Measurements from ENCODE around the gene CBLN3. TPM values are rescaled to one million over a fixed set of nuclear protein-coding genes. Genes with fewer than 3 reads are reported as not detected.

CBLN3 gene
- total and polyA plus RNA-seq, 9 of the 15 experiments (the other 6 are each of a cell fraction or from before 2014, with no cell fraction given), result 0.05 to 0.59 (median 0.26) TPM; not detected in 1

GRCh38 chr14:24425704-24426103 is 3.8 kb downstream of the CBLN3 start:
- H2AFZ ChIP-seq (ENCODE audit: low read depth, low read length), result peak overlapping the region; percentile 82
- FAIRE-seq, result peak; percentile 80
- TF ChIP-seq TCF3 (CRISPR knock-in tag; IDR thresholded peaks at IDR 0.05) (peak; percentile 20; the same call in 1 of the 2 replicates), RBFOX2 (IDR thresholded peaks at IDR 0.05; ENCODE audit: low read depth, low read length) (no peak), CEBPB (tag; IDR thresholded peaks at IDR 0.05) (peak; percentile 34; the same call in 1 of the 2 replicates), GTF2F1 (IDR thresholded peaks at IDR 0.05; ENCODE audit: low read depth, low read length) (0 out of 2 replicates have a peak, but pooled peaks have one; percentile 43), SOX6 (IDR thresholded peaks at IDR 0.05) (peak; percentile 70), NFIC (IDR thresholded peaks at IDR 0.05) (peak; percentile 100), SMARCA4 (IDR thresholded peaks at IDR 0.05) (peak; percentile 69), CBX2 (IDR thresholded peaks at IDR 0.05; ENCODE audit: insufficient read depth, low read length, poor library complexity, severe bottlenecking) (no peak), TRIM24 (IDR thresholded peaks at IDR 0.05) (peak in 1 of 2 experiments; percentile 65; a peak in 2 of 4 replicates), CBFA2T3 (IDR thresholded peaks at IDR 0.05) (peak; percentile 40; the same call in 1 of the 2 replicates), STAG1 (CRISPR knock-in tag; IDR thresholded peaks at IDR 0.05; ENCODE audit: borderline replicate concordance) (no peak), NCOR1 (IDR thresholded peaks at IDR 0.05) (peak; percentile 27; the same call in 1 of the 2 replicates), GATAD2B (IDR thresholded peaks at IDR 0.05; ENCODE audit: borderline replicate concordance) (0 out of 2 replicates have a peak, but pooled peaks have one; percentile 58), DPF2 (IDR thresholded peaks at IDR 0.05) (peak; percentile 59; the same call in 1 of the 2 replicates), MXI1 (IDR thresholded peaks at IDR 0.05; ENCODE audit: low read depth, low read length) (0 out of 2 replicates have a peak, but pooled peaks have one; percentile 37), PTBP1 (IDR thresholded peaks at IDR 0.05; ENCODE audit: low read depth, low read length) (no peak), ARID1B (IDR thresholded peaks at IDR 0.05) (peak; percentile 72), MNT (conservative IDR thresholded peaks at IDR 0.05) (0 out of 4 replicates have a peak, but pooled peaks of 1 of the 2 experiments have one; percentile 35), EP400 (IDR thresholded peaks at IDR 0.05) (peak; percentile 40; the same call in 1 of the 2 replicates), ELF2 (CRISPR knock-in tag; IDR thresholded peaks at IDR 0.05) (0 out of 2 replicates have a peak, but pooled peaks have one; percentile 26), NFIX (CRISPR knock-in tag; IDR thresholded peaks at IDR 0.05; ENCODE audit: low read depth) (peak; percentile 100), MEIS2 (IDR thresholded peaks at IDR 0.05; ENCODE audit: partially characterized antibody) (peak; percentile 58), ZNF316 (IDR thresholded peaks at IDR 0.05) (0 out of 2 replicates have a peak, but pooled peaks have one; percentile 30), ATF3 (IDR thresholded peaks at IDR 0.05) (0 out of 2 replicates have a peak, but pooled peaks have one; percentile 4), ATF3 (CRISPR knock-in tag; conservative IDR thresholded peaks at IDR 0.05) (no peak)

More at GRCh38 chr14:24425704-24426103, 3.8 kb downstream of the CBLN3 start:
- Histone ChIP-seq H3K27ac (ENCODE audit: extremely low read depth, low read depth, low read length) (peak overlapping the region; percentile 53; the same call in 1 of the 3 replicates), H3K4me1 (replicated peaks in 1 of 2; ENCODE audit: control insufficient read depth in 2 of 2, insufficient read depth in 2 of 2, low read length in 2 of 2) (peaks cover 37 to 43% of the 10 kb centered on the region in 2 experiments), H3K9ac (ENCODE audit: insufficient read depth in 1 of 2, low read depth in 2 of 2, low read length in 2 of 2) (peak overlapping the region in 1 of 2 experiments; percentile 38; a peak in 1 of 4 replicates), H4K20me1 (replicated peaks; ENCODE audit: control insufficient read depth, insufficient read depth, low read length) (no peaks in the 10 kb centered on the region), H3K79me2 (ENCODE audit: control insufficient read depth, insufficient read depth, low read length) (peaks cover 6% of the 10 kb centered on the region), H3K9me1 (ENCODE audit: control insufficient read depth, insufficient read depth, low read length) (no peaks in the 10 kb centered on the region), H3K4me2 (ENCODE audit: insufficient read depth, low read length) (peak overlapping the region; percentile 46; the same call in 1 of the 2 replicates), H3K4me3 (no peak overlapping the region), H3K9me3 (replicated peaks; ENCODE audit: control insufficient read depth, insufficient read depth, low read depth, low read length) (no peaks in the 10 kb centered on the region; the same call in 1 of the 2 replicates), H3K27me3 (ENCODE audit: control insufficient read depth in 2 of 2, insufficient read depth in 2 of 2, low read length in 2 of 2) (no peaks in the 10 kb centered on the region), H3K36me3 (ENCODE audit: control insufficient read depth, insufficient read depth, low read length) (no peaks in the 10 kb centered on the region)
- 3% methylated on average over 3 of the region's 3 CpGs for WGBS (ENCODE audit: insufficient coverage, low coverage, missing lambda C conversion rate)
- ChIA-PET POLR2A (interaction anchor here (1.0 to 1.9 kb wide), 2 partner anchors 14 to 17 kb away, joined by 3 to 6 read pairs; no protein-coding TSS in a partner anchor), CTCF (ENCODE audit: low intra/inter-chr PET ratio) (no interaction called here)
- in situ Hi-C loops (cut with MboI), result no loop called here
- intact Hi-C loops (cut with micrococcal nuclease), result no loop called here
- no peak for ATAC-seq
- no TSS peak for BruUV-seq (replicated peaks)
- peak; percentile 44 to 80 (median 58) for DNase-seq (ENCODE audit: extremely low read depth in 1 of 4, low spot score in 3 of 4)
